ENCODE results near the gene PTPRF.
A peak's percentile ranks its signal among the peaks of the same experiment; 100 is the strongest.

PTPRF gene

DNA sequence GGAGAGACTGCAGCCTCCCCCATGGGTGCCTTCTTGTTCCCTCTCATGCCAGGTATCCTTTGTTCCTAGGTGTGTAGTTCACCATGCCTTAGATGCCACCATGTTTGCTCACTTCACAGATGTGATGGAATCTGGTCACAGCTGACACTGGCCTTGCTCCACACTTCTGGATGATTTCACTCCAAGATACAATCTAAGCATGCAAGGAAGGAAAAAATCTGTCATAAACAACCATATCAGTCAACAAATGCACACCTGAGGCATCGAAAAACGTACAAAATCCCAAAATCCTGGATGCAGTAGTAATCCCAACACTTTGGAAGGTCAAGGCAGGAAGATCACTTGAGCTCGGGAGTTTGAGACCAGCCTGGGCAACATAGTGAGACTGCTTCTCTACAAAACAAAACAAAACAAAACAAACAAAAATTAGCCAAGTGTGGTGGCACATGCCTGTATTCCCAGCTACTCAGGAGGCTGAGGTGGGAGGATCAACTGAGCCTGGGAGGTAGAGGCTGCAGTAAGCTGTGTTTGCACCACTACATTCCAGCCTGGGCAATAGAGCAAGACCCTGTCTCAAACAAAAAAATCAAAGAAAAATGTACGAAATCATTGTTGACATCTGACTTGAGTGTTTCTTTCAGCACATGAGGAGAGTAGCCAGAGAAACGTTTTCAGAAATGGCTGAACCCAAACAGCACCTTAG, 17.1 kb upstream of the PTPRF start:
- no peak for DNase-seq (ENCODE audit: low read depth)

DNA sequence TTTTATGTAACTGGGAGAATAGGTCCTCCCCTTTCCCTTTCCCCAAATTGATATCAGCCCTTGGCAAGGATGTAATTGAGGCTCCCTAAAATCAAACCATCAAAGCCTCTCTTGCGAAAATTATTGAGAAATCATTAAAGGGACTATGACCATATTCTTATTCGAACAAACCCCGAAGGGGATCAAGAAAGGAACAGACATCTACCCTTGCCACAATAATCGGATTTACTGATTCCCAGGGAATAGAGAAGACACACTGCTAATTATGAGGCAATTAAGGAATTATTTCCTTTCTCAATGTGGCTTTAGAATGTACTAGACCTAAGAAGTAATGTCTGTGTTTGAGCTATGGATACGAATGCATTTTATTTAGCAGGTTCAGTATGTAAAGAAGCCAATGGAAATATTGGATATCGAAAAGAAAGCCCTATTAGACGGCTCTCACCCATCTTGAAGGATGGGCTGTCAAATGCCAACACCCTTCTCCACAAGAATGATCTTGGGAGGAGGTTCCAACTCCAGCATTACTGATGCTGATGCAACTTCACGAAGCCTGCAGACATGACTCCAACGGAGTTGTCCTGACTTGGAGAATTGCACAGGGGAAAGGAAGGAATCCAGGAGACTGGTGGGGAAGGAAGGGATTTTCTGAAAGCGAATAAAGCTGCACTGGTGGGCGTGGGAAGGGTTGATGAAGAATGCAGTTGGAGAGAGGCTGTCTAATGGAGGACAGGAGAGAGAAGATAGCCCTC, 11.6 kb upstream of the PTPRF start:
- no peak for DNase-seq (ENCODE audit: low read depth)

DNA sequence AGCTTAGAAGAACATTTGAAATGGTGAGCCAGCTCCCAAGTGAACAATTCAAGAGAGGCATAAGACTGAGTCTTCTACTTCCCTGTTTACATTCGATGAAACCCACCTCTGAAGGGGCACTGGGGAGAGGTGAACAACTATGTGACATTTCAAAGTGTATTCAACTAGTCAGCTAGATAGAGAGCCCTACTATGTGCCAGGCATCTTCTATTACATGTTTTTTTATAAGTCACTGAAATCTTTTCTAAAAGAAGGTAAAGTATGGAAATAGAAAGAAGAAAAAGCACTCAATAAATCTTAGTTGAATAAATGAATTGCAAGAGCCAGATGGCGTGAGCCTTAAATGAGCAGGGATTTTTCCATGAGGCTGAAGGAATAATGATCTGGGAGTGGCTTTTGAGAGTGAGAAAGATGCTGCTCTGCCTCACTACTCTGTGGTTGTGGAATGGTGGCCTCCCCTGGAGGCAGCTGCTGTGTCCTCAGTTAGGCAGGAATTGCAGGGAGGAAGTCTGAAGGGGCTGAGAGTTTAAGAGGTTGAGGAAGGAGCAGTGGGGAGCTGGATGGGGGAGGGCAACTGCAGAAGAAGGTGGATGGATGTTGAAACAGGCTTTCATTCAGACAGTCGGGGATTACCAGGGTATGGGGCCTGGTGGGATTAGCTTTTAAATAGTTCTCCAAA, 10.4 kb upstream of the PTPRF start:
- peak; percentile 16 for DNase-seq (ENCODE audit: low read depth)

DNA sequence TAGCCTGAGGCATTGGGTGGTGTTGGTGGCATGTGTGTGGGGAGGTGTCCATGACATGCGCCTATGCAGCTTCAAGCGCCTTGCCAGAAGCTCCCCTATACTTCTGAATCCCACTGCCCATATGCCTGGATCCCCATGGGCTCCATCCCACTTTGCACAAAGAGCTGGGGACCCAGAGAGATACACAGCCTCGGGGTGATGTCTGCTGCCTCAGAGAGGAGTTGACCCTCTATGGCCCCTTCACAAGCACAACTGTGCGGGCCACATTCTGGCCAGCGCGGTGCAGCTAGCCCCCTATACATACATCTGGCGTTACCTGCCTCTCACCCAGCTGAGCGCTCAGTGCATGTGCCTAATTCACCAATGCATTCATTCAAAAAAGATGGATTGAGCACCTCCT, 9.6 kb upstream of the PTPRF start:
- DNase-seq (ENCODE audit: low read depth): no peak

DNA sequence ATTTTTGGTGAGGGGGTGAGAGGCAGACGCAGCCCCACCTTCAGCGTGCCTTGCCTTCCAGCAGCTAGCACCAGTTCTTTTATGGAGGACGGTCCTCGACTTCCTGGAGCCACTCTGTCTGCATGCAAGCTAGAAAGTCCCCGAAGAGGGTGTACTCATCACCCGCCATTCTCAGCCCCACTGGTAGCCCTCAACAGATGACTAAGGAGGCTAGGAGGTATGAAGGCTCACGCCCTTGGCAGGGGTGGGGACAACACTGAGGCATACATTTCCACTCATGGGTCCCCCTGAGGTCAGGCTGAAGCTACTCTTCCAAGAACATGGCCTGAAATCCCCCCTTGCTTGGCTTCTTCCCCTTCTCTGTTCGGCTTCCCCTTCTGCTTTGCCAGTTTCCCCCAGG, 8.9 kb upstream of the PTPRF start:
- DNase-seq (ENCODE audit: low read depth): no peak

DNA sequence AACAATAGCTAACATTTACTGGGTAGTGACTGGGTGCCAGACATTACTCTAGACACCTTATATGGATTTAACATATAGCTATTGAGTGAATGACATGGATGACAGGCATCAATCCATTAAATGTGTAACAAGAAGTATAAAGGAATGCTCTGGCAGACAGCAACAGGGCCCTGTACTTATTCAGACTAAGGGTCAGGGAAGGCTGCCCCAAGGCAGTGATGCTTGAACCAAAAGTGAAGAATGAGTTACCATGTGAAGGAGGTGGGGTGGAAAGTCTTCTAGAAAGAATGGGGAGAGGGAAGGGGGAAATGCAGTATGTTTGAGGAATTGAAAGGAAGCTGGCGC, 8.3 kb upstream of the PTPRF start:
- no peak for DNase-seq (ENCODE audit: low read depth)

DNA sequence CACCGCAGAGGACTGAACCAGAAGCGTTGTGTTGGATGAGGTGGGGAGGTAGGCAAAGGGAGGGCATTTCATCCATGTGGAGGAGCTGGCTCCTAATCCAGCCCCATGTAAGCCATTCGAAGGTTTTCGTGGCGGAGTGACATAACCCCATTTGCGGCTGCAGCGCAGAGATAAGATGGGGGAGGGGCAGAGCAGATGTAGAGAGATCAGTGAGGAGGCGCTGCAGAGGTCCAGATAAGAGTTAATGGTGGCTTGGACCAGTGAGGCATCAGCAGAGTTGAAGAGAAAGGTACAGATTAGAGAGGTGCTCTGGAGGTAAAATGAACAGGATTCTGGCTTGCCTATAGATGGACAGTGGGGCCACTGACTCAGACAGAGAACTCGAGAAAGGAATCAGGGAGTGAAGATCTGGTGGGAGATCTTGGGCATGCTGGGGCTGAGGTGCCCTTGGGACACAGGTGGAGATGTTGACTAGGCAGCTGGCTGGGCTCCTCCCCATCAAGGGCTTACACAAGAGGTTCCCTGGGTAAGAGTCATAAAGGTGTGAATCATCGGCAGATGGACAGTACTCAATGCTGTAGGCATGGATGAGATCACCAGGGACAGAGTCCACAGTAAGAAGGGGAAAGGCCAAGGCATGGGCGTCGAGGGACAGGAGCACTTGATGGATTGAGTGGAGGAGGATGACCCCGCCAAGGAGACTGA, 7.8 kb upstream of the PTPRF start:
- peak; percentile 79 for DNase-seq (ENCODE audit: low read depth)

DNA sequence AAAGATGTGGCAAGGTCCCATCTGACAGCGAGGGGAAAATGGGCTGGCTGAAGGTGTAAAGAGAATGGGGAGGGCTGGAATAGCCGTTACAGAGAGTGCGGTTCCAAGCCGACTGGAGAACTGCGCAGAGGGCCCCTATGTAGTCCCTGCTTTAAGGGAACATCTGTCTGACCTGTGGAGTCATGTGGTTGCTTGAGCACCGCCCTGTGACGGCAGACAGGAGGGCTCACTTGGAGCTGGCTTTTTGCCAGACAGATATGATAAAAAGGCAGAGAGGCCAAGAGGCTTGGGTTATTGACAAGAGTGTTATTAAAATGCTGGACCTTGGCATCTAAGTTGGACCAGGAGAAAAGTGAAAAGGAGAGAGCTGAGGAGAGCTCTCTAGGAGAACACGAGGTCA, 5.9 kb upstream of the PTPRF start:
- no peak for DNase-seq (ENCODE audit: low read depth)

DNA sequence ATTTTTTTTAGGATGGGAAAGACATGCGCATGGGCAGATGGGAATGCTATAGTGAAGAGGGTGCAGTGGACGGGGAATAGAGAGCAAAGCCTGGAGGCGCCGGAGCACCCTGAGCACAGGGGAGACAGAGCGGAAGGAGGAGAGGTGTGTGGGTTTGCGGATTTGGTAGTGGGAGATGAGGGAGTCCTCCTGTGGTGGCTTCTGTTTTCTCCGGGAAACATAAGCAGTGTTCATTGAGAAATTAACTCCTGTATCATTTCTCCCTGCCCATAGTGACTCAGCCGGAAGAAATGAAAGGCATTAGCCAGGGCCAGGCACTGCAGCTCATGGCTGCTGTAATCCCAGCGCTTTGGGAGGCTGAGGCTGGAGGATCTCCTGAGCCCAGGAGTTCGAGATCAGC, 4.7 kb upstream of the PTPRF start:
- DNase-seq (ENCODE audit: low read depth): peak; percentile 79

DNA sequence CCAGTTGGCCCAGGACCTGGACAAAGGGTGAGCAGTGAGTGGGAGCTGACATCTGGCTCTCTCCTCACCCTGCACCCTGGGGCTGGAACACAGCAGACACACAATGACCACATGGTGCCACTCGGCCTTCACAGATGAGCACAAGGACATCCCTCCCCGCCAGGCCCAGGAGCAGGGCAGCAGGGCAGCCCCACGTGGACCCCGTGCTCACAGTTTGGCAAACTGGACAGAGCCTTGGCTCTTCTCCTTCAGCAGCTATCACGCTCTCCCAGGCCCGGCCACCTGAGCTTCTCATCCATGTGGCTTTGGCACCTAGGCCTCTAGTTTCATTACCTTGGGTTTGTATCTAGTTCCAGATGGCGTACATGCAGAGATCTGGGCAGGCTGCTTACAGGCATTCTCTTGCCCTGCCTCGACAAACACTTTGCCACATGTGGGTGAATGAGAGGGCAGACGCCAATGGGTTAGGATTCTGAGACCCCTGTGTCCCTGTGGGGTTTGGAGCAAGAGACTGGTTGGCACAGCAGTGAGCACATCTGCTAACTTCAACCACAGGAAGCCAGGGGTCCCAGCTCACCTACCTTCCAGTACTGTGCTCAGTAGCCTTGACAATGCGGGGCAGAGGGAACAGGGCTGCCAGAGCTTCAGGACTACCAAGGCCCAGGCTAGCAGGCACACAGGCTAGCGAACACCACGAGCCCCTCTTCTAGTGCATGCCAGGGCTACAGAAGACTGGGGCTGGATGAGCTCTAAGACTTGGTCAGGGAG, 3.4 kb upstream of the PTPRF start:
- DNase-seq (ENCODE audit: low read depth): no peak

DNA sequence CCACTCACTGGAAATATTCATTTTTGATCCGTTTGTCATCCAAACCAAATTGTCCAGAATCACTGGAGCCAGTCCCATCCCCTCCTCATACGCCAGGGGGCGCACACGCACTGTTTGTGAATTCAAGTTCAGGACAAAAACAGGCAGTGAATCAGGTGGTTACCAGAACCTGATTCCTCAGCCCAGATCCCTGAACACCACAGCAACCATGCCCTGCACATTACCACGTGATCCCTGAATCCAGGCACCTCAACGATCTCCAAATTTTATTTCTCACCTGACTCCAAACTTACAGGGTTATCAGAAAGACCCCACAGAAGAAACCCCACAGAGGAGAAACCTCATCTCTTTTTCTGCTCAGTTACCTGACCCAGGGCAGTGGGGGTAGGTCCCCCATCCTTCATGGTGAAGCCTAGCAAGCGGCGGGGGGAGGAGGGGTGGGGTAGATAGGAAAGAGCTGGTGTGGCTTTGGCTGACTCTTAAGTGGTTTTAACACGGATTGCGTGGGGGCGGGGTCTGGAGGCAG, 1.4 kb upstream of the PTPRF start:
- DNase-seq (ENCODE audit: low read depth): peak; percentile 87

DNA sequence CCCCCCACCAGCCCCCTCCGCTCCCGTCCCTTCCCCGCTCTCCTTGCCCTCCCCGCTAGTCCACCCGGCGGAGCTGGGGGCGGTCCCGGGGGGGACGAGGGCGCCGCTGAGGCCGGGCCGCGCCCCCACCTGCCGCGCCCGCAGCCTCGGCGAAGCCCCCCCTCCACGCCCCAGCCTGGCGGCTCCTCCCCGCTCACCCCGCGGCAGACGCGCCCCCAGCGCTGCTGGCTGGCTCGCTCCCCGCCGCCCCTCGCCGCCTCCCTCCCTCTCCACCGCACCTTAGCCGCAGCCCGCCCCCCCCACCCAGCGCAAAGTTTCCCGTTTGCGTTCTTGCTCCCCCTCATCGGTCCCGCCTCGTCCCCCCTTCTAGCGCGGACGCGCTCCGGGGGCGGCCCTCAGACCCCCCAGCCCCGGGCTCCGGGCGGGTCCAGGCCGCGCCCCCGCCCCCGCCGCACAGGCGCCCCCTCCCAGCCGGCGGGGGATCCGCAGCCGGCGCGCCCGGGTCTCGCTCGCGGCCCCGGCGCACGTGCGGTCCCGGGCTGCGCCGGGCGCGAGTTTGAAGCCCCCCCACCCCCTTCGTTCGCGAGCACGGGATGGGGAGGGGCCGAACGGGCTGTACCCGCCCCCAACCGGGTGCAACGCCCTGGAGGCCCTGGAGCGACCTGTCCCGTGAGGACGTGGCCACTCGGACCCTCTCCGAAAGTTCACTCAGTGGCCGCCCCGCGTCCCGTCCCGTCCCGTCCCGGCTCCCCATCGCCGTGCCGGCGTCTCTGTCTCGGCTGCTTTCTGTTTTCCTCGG, 623 bp downstream of the PTPRF start:
- peak; percentile 50 for DNase-seq (ENCODE audit: low read depth)

DNA sequence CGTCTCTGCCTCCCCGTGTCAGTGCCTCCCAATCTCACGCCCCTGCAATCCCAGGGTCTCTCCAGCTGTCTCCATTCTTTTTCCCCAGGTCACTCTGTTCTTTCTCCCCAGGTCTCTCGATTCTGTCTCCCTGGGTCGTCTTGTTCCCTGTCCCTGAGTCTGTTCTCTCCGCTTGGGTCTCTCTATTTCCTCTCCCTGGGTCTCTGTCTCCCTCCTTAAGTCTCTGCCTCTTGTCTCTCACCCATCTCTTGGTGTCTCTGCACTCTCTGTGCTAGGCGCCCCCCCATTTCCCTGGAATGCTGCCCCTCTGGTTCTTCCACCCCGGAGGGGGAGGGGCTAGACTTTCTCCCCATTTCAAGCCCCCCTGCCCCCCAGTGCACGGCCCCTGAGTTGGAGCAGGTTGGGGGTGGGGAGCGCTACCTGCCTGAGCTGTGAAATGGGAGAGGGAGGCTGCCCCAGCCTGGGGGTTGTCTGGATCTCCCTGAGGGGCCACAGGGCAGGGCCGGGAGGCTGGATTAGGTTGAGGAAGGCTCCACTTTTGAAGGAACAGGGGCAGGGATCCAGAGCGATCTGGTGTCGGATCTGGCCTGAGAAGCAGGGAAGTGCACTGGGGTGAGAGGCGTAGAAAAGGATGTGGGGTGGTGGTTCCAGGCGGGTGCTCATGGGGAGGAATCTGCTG, 1.4 kb downstream of the PTPRF start:
- peak; percentile 33 for DNase-seq (ENCODE audit: low read depth)

DNA sequence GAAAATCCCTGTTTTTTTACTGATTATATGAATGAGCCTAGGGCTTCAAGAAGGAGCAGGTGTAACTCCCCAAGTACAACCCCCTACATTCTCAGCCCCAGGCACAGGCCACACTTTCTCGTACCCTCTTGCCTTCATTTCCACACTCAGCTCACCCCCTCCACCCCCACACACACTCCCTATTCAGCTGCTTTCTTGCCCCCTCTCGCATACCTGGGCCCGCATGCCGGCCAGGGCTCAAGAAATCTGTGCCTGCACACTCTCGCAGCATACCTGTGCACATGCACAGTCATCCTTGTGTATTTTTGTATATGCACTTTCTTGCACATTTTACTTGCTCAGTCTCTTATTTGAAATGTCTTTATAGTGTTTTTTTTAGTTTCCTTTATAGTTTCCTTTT, 2.0 kb downstream of the PTPRF start:
- no peak for DNase-seq (ENCODE audit: low read depth)

DNA sequence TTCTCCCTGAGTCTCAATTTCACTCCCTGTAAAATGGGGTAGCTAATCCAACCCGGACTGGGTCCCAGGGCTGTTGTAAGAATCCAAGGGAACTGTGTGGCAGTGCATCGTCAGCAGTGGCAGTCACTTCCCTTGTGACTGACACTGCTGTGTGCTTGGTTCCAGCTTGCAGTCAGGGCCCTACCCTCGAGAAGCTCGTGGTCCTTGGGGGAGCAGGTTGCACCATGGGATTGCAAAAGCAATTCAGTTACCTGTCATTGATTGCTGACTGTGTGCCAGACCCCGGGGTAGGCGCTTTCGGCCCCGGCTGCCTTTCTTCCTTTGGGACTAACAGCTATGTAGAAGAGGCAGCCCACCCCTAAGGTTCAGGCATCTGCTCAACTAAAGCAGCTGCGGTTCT, 2.9 kb downstream of the PTPRF start:
- no peak for DNase-seq (ENCODE audit: low read depth)

DNA sequence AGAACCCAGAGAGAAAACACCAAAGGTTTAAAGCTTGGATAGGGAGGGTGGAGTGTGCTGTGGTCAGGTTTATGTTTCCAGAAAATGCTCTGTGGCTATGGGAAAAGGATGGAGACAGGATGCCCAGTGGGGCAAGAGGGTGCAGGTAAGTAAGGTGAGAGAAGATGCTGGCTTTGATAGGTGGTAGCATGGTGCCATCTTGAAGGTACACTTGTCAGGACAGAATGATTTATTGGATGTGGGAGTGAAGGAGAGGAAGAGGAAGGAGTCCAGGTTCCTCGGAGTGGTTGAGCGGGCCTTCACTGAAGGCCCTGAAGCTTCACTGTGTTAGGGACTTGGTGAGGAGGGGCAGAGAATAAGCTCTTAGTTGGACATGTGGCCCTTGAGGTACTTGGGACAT, 3.6 kb downstream of the PTPRF start:
- no peak for DNase-seq (ENCODE audit: low read depth)

DNA sequence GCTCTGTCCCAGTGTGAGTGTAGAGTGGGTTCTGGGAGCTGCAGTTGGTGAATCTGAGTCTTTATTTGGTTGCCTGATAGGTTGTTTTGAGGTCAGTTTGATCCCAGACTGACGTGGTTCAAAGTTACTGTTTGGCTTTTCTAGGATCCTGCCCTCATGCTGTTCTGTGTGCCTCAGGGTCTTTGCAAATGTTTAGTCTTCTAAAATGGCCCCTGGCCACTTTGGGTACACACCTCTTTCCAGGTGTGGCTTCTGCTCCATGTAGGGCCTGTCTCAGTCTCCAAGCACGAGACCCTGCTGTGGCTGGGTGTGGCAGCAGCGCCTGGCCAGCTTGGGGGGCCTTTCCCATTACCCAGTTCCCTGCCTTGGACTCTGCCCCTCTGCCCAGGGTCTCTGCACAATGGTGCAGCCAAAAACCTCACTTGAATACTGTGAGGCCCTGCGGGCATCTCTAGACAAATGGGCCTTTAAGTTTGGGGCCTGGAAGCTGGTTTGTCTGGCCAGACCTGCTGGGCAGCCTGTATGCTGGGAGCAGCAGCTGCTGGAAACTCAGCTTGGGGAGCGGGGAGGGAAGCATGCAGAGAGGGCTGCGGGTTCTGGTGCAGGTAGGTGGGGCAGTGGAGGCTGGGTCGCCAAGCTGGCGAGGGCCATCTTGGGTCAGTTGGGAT, 5.6 kb downstream of the PTPRF start:
- no peak for DNase-seq (ENCODE audit: low read depth)

DNA sequence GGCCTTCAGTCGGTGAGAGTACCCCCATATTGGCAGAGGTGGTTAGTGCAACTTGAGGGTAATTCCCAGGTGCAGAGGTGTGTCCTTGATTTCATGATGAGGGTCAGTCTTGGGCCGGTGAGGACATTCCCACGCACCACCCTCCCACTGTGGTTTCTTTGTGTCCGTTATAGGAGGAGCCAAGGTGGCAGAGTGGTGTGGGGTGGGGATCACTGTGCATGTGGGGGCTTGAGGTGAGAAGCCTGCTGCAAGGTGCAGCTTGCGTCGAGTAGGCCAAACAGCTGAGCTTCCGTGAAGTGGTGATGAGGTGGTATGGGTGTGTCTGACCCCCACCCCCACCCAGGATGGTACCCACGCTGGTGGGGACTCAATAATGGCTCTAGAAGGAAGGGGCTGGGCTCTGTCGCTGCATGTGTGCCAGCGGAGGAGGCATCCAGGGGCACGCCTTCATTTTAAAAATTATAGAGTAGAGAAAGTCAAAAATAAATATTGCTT, 6.2 kb downstream of the PTPRF start:
- DNase-seq (ENCODE audit: low read depth): no peak

DNA sequence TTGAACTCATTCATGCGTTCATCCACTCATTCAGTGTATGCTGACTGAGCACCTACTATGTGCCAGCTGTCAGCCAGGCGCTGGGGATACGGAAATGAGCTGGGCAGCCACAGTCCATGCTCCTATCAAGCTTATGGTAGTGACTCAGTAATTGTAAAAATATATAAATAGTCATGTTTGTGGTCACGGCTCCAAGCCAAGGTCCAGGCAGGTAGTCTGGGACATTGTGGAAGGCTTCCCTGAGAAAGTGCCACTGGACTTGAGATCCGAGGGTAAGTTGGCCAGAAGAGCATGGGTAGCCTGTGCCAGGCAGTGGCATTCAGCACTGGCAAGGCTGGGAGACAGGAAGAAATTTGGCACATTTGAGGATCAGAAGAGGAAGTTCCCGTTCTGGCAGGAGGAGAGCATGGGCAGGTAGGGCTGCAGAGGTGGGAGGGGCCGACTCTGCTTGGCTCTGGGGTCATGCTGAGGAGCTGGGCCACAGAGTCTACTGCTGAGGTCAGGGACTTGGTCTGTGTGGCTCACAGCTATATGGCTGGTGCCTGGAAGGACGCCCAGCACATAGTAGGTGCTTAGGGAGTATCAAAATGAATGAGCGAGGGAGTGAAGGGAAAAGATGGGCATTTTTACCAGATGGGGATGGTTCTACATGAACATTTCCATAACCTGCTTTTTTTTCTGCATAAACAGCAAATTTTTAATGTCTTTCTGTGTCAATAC, 6.9 kb downstream of the PTPRF start:
- no peak for DNase-seq (ENCODE audit: low read depth)

Measured in EH (cell line).